Gastrocnemius medialis (tissue), 4 donors: ENCODE results near the gene PRDM16. TPM values are rescaled to one million over a fixed set of nuclear protein-coding genes. Genes with fewer than 3 reads are reported as not detected.

Experiments
- ATAC-seq, 2 donors: fragments of 150-250 bp; one replicate each; pipeline ENCODE4 v1.9.1; 2016
- DNase-seq, 2 donors: peaks; one replicate each; pipeline ENCODE4 v3.0.0-alpha.2; 2019
- H3K27ac ChIP-seq, 4 donors: fragments of 200-600 bp; sonication (generic); 1 replicate in 1 of 4; 2 replicates in 3 of 4; pipeline ENCODE4 v1.5.1; 2016 to 2018; ENCODE audit warnings: mild to moderate bottlenecking in 2 of 4, moderate library complexity in 1 of 4
- H3K27me3 ChIP-seq, 3 donors: fragments of 200-600 bp; sonication (generic) in 2 of 3; 1 replicate in 1 of 3; 2 replicates in 2 of 3; pipeline versions ENCODE4 v1.5.1 to v1.6.0; 2016 to 2019; ENCODE audit warnings: mild to moderate bottlenecking in 1 of 3, moderate library complexity in 1 of 3
- H3K36me3 ChIP-seq, 2 donors: fragments of 200-600 bp; sonication (generic) in 1 of 2; one replicate each; pipeline ENCODE4 v1.5.1; 2017 to 2018
- H3K4me1 ChIP-seq, 2 donors: fragments of 200-600 bp; sonication (generic) in 1 of 2; one replicate each; pipeline ENCODE4 v1.5.1; 2016 to 2017; ENCODE audit warnings: mild to moderate bottlenecking in 2 of 2
- H3K4me3 ChIP-seq, 4 donors: fragments of 200-600 bp; sonication (generic) in 3 of 4; 1 replicate in 1 of 4; 2 replicates in 3 of 4; pipeline ENCODE4 v1.5.1; 2016 to 2019; ENCODE audit warnings: mild to moderate bottlenecking in 2 of 4
- H3K9me3 ChIP-seq, 3 donors: fragments of 200-600 bp; sonication (generic) in 2 of 3; 1 replicate in 1 of 3; 2 replicates in 2 of 3; pipeline ENCODE4 v1.5.1; 2016 to 2019
- CTCF ChIP-seq, 5 experiments: fragments of 450-650 bp in 3 of 5; fragments of 200-600 bp in 2 of 5; sonication (generic) in 2 of 5; IDR thresholded peaks in 4 of 5; conservative IDR thresholded peaks in 1 of 5; 1 replicate in 4 of 5; 2 replicates in 1 of 5; pipeline ENCODE4 v1.5.1; 2016 to 2019; ENCODE audit warnings: antibody characterized with exemption in 5 of 5, mild to moderate bottlenecking in 3 of 5, moderate library complexity in 3 of 5
- POLR2A ChIP-seq, 2 donors: fragments of 450-650 bp; IDR thresholded peaks; one replicate each; pipeline ENCODE4 v1.6.1; 2017; ENCODE audit warnings: antibody characterized with exemption in 2 of 2, mild to moderate bottlenecking in 2 of 2, moderate library complexity in 2 of 2
- in situ Hi-C, 4 donors: fragments of 200-750 bp; cut with MboI; loops; one replicate each; pipeline versions ENCODE4 v1.15.0 to v1.8.0; 2017; ENCODE audit warnings: low sequenced_read_pairs in 4 of 4
- intact Hi-C: fragments of 100-400 bp; cut with DNase I; formaldehyde crosslinking; loops from one replicate; pipeline ENCODE4 v1.15.1; 2023; ENCODE audit warnings: low total_unique reads
- total RNA-seq, 4 donors: library from RNA; depleted of rRNA; stranded (reverse); fragments of >200 nt; gene quantifications; one replicate each; pipeline versions ENCODE4 v1.1.0 to v1.2.3, GENCODE V29; 2016

The PRDM16 gene
- total RNA-seq, 4 donors from 2014 or later, result 0.03 to 0.19 (median 0.17) TPM

DNA sequence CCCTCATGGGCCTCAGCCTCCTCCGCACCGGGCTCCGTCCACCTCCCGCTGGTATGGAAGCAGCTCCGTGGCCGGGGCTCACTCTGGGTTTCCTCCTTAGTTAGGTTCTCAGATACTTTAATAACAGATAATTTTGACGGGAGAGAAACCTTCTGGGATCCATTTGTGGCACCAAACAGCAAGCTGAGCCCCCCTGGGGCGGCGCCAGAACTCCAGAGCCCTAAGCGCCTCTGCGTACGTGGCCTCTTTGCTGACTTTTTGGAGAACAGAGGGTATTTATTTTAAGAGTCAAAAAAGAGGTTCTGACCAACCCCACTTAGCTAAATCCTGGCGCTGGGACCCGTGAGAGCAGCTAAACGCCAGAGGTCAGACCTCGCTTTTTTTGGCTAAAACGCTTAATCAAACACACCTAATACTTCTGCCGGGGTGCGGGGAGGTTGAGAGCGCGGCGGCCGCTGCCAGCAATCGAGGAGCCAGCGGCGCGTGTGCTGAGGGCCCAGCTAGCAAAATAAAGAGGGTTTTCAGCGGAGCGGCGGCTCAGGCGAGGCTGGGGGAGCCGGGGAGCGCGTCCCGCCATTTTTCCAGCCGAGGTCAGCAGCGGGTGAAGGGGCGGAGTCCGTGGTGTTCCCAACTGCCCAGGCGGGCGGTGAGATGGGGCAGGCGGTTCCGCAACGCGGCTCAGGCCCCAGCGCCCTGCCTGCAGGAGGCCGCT lies 171.7 kb downstream of the PRDM16 start:
- in situ Hi-C loops, result no loop called here
- ATAC-seq, result no peak
- no peak for DNase-seq
- H3K4me1 ChIP-seq, result no peaks in the 10 kb centered on the region
- intact Hi-C loops, result no loop called here
- no peak overlapping the region for H3K27ac ChIP-seq
- no peaks in the 10 kb centered on the region for H3K9me3 ChIP-seq
- H3K36me3 ChIP-seq, result no peaks in the 10 kb centered on the region
- no peak for TF ChIP-seq CTCF (IDR thresholded peaks at IDR 0.05 in 4 of 5, conservative IDR thresholded peaks at IDR 0.05 in 1 of 5)
- no peak for TF ChIP-seq POLR2A (IDR thresholded peaks at IDR 0.05)
- no peak overlapping the region for H3K4me3 ChIP-seq
- peaks cover 34 to 37% (median 37%) of the 10 kb centered on the region in 3 donors for H3K27me3 ChIP-seq

GRCh38 chr1:3241236-3241550 lies 172.2 kb downstream of the PRDM16 start:
- H3K4me3 ChIP-seq, result no peak overlapping the region
- in situ Hi-C loops (no loop called here), intact Hi-C loops (no loop called here)

DNA sequence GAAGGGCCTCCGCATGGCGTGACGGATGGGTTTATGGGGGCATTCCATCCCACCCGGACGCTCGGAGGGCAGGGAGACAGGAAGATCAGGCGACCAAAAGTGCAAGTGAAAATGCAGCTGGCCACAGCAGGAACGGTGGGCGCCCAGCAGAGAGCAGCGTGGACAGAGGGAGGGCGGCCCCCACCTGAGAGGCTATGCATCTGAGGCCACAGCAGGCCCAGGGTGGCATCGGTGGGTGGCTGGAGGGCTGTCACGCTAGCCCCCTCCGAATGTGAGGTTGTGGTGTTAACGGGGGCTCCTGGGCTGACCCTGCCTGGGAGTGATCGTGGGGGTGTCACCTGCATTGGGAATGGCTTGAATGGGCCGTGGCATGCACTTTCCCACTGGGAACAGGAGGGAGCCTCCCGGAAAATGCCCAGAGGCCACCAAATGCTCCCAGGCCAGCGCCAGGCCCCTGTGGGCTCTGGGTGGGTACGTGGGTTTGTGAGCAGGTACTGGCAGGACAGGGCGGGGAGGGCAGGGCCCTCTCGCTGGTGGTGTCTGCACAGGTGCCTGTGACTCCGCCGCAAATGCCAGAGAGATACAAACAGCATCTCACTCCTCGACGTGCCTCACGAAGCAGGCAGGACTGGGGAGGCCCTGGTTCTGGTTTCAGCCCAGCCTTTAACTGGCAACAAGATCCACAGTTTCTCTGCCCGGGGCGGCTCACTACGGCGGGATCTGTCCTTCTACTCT lies 172.8 kb downstream of the PRDM16 start:
- in situ Hi-C loops (no loop called here), intact Hi-C loops (no loop called here)
- no peaks in the 10 kb centered on the region for H3K4me1 ChIP-seq
- no peaks in the 10 kb centered on the region for H3K36me3 ChIP-seq
- H3K27me3 ChIP-seq, result peaks cover 32 to 41% (median 38%) of the 10 kb centered on the region in 3 donors
- TF ChIP-seq POLR2A (IDR thresholded peaks at IDR 0.05), result no peak
- TF ChIP-seq CTCF (IDR thresholded peaks at IDR 0.05 in 4 of 5, conservative IDR thresholded peaks at IDR 0.05 in 1 of 5), result no peak
- no peak for ATAC-seq
- DNase-seq, result no peak
- H3K27ac ChIP-seq, result no peak overlapping the region
- H3K4me3 ChIP-seq, result no peak overlapping the region
- no peaks in the 10 kb centered on the region for H3K9me3 ChIP-seq

More at GRCh38 chr1:3241236-3241550, 172.2 kb downstream of the PRDM16 start:
- Histone ChIP-seq H3K36me3 (no peaks in the 10 kb centered on the region), H3K27me3 (peaks cover 34 to 37% (median 37%) of the 10 kb centered on the region in 3 donors), H3K9me3 (no peaks in the 10 kb centered on the region), H3K27ac (no peak overlapping the region), H3K4me1 (no peaks in the 10 kb centered on the region)
- TF ChIP-seq CTCF (IDR thresholded peaks at IDR 0.05 in 4 of 5, conservative IDR thresholded peaks at IDR 0.05 in 1 of 5) (no peak), POLR2A (IDR thresholded peaks at IDR 0.05) (no peak)
- no peak for ATAC-seq
- no peak for DNase-seq

GRCh38 chr1:3242408-3243260 lies 173.6 kb downstream of the PRDM16 start:
- H3K27me3 ChIP-seq, result peaks cover 36 to 47% (median 46%) of the 10 kb centered on the region in 3 donors

More at GRCh38 chr1:3242408-3243260, 173.6 kb downstream of the PRDM16 start:
- TF ChIP-seq POLR2A (IDR thresholded peaks at IDR 0.05) (no peak), CTCF (IDR thresholded peaks at IDR 0.05 in 4 of 5, conservative IDR thresholded peaks at IDR 0.05 in 1 of 5) (no peak)
- no peak for ATAC-seq
- in situ Hi-C loops, result no loop called here
- DNase-seq, result no peak
- Histone ChIP-seq H3K4me3 (no peak overlapping the region), H3K27ac (no peak overlapping the region), H3K36me3 (no peaks in the 10 kb centered on the region), H3K9me3 (no peaks in the 10 kb centered on the region), H3K4me1 (no peaks in the 10 kb centered on the region)
- intact Hi-C loops, result no loop called here
